Right lobe of liver (tissue), 4 donors: ENCODE data around the gene SRPRB.

ENCODE experiments used
- POLR2A ChIP-seq: fragments of 450-650 bp; IDR thresholded peaks from one replicate; pipeline ENCODE4 v1.6.1; 2017; ENCODE audit warnings: antibody characterized with exemption, mild to moderate bottlenecking
- TF ChIP-seq, protein P1 (sequence below), 4 donors: fragments of 200-600 bp in 3 of 4; fragments of 450-650 bp in 1 of 4; IDR thresholded peaks; one replicate each; pipeline versions ENCODE4 v1.5.1 to v1.8.0; 2016 to 2022; ENCODE audit warnings: antibody characterized with exemption in 4 of 4, mild to moderate bottlenecking in 2 of 4
- donor health status: DM: no; HTN: no; CAD: no.
- donor health status: DM: no; HTN: no; CAD: no.
- donor health status: DM: no; HTN: yes; CAD: no.

- TF ChIP-seq, protein P1, sequence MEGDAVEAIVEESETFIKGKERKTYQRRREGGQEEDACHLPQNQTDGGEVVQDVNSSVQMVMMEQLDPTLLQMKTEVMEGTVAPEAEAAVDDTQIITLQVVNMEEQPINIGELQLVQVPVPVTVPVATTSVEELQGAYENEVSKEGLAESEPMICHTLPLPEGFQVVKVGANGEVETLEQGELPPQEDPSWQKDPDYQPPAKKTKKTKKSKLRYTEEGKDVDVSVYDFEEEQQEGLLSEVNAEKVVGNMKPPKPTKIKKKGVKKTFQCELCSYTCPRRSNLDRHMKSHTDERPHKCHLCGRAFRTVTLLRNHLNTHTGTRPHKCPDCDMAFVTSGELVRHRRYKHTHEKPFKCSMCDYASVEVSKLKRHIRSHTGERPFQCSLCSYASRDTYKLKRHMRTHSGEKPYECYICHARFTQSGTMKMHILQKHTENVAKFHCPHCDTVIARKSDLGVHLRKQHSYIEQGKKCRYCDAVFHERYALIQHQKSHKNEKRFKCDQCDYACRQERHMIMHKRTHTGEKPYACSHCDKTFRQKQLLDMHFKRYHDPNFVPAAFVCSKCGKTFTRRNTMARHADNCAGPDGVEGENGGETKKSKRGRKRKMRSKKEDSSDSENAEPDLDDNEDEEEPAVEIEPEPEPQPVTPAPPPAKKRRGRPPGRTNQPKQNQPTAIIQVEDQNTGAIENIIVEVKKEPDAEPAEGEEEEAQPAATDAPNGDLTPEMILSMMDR (IDR thresholded peaks at IDR 0.05) = no peak
- no peak for TF ChIP-seq POLR2A
These were observed 15.5 kb downstream of the SRPRB start for GRCh38 chr3:133820889-133821675.
